RCC 7860 (cell line): Measurements from ENCODE around the gene ZNF367.
A peak's percentile ranks its signal among the peaks of the same experiment; 100 is the strongest.
"Not testable (repeated sequence)": the region's sequence is repeated elsewhere in the genome, so short reads cannot be mapped to it uniquely, and the experiment has no call there.

Source experiments
- DNase-seq: peaks from one replicate; pipeline ENCODE4 v3.0.0-alpha.2; 2015; ENCODE audit warnings: low spot score
- FAIRE-seq: peaks from 2 replicates; lab custom pipeline; 2012; peaks lifted over from hg19 to GRCh38; lab: Jason Lieb, UNC

ZNF367 gene

DNA sequence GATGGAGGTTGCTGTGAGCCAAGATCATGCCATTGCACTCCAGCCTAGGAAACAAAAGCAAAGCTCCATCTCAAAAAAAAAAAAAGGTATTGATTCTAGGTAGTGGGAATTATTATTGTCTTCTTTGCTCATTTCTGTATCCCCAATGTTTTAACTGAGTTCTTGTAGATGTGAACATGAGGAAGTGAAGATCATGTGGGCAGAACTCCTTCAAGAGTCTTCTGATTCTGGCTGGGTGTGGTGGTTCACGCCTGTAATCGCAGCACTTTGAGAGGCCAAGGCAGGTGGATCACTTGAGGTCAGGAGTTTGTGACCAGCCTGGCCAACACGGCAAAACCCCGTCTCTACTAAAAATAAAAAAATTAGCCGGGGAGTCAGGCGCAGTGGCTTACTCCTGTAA is 42.7 kb downstream of the ZNF367 start:
- not testable (repeated sequence) for DNase-seq, FAIRE-seq

DNA sequence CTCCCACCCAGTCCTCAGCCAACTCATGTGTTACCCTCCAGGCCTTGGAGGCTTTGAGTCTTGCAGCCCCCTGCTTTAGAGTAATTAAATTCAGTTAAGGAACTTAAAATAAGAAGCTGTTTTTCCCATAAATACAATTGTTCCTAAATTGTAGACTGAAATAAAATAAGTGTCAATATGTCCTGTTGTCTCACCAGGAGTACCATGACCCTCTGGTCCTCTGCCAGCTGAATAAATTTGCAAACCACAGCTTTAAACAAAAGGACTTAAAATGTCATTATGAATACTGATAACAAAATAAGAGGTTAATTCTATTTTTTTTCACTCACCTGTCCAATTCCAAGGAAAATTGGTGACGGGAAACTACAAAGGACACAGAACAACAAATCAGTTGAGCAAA is 50.2 kb downstream of the ZNF367 start:
- FAIRE-seq: no peak
- no peak for DNase-seq

DNA sequence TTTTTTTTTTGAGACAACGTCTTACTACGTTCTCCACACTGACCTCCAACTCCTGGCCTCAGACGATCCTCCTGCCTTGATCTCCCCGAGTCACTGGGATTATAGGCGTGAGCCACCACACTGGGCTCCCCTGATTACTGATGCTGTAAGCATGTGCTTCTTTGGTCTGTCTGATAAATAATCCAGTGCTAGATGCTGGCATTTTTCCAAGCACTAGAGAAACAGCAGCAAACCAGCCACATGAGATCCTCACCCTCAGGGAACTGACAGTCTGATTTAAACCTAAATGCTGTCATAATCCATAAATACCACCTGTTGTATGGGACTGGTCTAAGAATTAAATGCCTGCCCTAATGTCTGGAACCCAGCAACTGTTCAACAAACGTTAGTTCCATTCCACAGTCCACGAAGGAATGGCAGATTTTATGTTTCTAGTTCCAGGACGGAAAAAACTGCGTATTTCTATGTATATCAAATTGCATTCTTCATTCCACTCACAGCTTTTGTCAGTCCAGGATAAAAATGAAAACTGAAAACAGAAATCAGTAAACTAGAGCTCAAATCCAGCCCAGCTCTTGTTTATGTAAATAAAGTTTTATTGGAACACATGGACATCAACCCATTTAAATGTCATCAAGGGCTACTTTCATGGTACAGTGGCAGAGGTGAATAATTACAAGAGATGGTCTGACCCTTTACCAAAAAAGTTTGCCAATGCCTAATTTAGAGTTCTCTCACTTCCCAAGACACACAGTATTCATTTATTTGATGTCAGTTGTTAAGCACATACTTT is 54.8 kb downstream of the ZNF367 start:
- DNase-seq (no peak), FAIRE-seq (no peak)

DNA sequence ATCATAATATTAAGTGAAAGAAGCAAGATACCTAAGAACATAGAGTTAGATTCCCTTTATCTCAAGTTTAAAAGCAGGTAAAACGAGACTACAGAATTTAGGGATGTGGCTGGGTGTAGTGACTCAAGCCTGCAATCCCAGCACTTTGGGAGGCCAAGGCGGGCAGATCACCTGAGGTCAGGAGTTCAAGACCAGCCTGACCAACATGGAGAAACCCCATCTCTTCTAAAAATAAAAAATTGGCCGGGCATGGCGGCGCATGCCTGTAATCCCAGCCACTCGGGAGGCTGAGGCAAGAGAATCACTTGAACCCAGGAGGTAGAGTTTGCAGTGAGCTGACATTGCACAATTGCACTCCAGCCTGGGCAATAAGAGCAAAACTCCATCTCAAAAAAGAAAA is 56.1 kb downstream of the ZNF367 start:
- FAIRE-seq, DNase-seq: not testable (repeated sequence)

DNA sequence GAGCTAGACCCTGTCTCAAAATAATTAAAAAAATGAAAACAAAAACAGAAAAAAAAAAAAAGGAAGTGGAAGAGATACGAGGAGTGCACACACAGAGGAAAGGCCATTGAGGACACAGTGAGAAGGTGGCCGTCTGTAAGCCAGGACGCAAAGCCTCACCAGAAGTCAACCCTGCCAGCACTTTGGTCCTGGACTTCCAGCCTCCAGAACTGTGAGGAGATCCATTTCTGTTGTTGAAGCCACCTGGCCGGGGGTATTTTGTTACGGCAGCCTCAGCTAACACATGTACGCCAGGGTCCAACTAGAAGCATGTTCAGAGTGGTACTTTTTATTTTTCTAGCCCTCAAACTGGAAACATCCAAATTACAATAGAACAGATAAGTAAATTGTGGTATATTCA is 56.5 kb downstream of the ZNF367 start:
- no peak for FAIRE-seq

DNA sequence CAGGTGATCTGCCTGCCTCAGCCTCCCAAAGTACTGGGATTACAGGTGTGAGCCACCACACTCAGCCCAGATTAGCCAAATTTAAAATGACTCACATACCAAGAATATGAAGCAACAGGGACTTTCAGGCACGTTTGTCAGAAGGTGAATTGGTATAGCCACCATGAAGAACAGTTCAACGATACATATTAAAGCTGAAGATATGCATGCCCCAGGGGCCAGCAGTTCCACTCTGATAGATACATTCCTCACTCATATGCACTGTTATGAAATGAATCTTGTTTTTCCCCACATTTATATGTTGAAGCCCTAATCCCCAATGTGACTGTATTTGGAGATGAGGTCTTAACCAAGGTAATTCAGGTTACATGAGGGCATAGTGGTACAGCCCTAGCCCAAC is 57.2 kb downstream of the ZNF367 start:
- DNase-seq (no peak), FAIRE-seq (no peak)

More for the DNA sequence above, 56.5 kb downstream of the ZNF367 start:
- no peak for DNase-seq

DNA sequence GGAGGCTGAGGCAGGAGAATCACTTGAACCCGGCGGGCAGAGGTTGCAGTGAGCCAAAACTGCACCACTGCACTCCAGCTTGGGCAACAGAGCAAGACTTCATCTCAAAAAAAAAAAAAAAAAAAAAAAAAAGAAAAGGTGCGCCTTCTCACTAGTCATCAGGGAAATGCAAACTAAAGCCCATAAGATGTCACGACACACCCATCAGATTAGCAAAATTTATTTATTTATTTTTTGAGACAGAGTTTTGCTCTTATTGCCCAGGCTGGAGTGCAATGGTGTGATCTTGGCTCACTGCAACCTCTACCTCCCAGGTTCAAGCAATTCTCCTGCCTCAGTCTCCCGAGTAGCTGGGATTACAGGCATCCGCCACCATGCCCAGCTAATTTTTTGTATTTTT is 57.6 kb downstream of the ZNF367 start:
- FAIRE-seq, DNase-seq: not testable (repeated sequence)

DNA sequence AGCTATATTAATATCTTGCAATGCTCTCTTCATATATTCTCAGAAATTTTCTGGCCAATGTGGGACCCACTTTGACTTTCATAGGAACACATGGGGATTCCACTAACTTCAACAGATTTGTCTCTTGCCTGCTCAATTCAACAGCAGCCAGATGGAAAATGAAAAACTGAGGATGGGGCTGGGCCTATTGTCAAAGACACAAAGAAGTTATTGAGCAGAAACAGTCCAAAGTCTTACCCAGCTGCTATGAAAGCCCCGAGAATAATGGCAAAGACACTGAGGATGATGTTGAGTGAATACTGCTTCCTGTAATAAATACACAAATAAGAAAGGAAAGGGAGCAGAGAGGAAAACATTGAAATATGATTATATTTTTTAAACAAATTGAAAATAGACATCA is 67.3 kb downstream of the ZNF367 start:
- DNase-seq (no peak), FAIRE-seq (no peak)

DNA sequence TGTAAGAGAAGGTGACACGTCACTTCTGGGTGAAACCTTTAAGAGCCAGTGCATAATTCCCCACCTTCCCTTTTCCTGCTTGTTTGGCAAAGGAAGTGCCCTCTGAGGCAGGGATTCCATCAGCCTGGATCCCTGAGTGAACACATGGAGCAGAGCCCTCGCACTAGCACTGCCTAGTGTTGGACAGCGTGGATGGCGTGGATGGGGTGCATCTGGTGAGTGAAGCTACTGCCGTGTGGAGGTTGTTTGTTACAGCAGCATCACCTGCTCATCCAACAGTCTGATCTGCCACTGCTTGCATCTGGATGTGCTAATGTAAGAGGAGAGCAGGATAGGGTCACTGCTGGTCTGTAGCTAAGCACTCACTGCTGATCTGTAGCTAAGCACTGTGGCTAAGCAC is 69.9 kb downstream of the ZNF367 start:
- DNase-seq: no peak
- no peak for FAIRE-seq

DNA sequence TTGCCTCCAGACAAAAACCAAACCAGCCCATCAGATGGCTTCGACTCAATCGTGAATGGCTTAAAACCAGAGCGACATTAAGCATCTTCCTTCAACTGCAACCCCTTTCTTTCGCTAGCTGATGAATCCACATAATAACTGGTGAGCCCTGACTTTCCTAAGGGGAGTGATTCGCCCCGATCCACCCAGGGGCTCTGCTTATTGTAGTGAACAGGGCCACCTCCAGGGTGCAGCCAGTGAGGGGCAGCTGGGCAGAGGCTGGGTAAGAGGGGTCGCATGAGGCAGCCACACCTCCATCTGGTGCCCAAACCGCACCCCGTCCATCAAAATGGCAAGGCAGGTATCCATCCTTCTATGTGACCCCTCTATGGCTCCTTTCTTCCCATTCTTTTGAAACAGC is 72.6 kb downstream of the ZNF367 start:
- FAIRE-seq (no peak), DNase-seq (no peak)

DNA sequence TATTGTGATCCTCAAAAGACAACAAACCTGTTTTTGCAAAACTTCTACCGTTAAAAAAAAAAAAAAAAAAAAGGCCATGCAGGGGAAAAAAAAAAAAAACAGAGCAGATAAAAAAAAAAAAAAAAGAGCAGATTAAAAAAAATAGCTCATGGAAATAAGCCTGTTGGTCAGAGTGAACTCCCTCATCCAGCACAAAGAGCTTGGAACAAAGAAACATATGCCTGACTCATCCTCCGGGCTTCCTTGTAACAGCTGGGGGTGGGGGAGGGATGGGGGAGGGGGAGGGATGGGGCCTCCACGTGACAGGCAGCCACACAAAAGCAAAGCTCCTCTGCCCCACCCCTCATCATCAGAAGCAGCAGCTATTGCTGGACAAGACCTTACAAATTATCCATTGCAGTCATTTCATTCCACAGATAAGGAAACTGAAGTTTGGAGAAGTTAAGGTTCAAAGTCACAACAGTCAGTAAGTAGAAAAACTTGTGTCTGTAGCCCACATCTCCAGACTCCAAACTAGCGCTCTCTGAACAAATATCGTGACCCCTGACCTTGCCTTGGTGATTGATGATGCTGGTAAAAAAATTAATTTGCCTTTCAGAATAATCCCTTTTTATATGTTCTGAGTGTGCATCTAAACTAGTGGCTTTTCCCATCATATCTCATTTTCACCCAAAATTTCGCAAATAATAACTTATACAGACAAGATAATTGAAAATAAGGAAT is 73.6 kb downstream of the ZNF367 start:
- peak; percentile 90 for DNase-seq
- peak; percentile 72 for FAIRE-seq

DNA sequence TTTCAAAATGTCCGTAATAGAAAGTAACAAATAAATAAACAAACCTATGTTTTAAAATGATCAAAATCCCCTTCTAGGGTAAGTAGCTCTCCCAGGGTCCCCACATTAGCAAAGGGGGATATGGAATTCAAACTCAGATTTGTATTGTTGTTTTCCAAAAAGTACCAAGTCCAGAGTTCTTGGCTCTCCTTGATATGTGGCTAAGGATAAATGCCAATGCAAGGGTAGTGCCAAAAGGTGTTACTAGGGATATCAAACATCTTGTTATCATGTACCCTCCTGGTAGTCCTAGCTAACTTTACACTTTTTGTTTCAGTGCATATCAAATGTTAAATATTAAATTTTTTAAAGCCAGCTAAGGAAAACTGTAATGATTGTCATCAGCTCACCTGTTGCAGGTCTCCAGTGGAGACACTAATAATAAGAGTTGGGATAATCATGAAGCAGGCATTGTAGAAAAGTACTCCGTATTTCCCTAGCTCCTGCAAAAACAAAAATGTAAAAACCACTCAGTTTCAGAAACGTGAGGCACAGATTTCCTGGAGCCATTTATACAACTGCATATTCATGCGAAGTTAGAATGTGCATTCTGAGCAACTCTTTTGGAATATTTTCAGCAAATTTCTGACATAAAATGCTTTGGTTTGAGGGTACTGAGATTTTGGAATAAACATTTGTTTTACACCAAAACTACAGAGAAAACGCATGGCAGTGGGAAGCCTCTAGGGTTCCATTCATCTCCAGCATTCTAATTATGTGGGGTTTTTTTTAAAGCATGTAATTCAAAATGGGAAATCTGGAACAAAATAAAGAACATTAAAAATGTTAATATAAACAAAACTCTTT is 74.4 kb downstream of the ZNF367 start:
- DNase-seq: no peak
- FAIRE-seq: no peak

DNA sequence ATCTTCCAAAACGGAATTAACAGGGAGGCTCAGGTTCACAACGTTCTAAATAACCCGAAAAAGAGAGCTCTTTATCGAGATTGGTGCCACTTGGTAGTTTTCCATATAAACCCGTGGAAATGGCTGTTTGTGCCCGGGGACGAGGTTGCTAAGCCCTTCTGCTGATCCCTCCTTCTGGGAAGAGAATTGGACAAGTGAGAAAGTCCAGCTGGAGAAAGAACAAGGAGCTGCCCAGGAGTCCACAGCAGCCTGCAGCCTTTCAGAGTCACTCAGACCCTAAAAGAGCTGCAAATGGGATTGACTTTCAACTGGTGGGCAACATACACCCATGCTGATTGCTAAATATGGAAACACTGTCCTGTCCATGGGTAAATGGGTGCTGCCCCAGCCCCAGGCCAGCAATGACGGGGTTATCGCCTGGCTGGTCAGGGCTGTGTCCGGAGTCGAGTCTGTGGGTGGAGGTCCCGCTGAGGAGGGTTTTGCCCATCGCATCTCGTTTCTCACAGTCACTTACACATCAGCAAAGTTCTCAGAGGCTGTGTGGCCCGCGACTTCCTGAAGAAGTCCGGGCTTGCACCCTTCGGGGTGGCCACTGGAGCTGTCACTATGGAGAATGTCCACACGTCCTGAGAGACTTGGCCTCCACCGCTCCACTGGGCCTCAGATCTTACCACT is 75.5 kb downstream of the ZNF367 start:
- DNase-seq: no peak
- no peak for FAIRE-seq

DNA sequence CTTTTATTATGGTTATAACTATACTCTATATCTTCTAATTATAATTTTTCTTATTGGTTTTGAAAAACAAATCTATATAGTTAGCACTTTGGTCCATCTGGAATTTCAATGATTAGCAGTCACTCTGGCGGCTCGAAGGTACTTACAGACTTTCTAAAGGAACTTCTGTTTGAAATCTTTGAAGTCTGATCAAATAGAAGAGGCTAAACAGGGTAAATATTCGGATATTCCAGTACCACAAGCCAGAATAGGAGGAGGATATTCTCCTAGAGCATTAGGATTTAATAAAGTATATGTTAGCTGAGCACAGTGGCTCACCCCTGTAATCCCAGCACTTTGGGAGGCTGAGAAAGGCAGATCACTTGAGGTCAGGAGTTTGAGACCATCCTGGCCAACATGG is 77.5 kb downstream of the ZNF367 start:
- FAIRE-seq: peak; percentile 2
- DNase-seq: no peak

DNA sequence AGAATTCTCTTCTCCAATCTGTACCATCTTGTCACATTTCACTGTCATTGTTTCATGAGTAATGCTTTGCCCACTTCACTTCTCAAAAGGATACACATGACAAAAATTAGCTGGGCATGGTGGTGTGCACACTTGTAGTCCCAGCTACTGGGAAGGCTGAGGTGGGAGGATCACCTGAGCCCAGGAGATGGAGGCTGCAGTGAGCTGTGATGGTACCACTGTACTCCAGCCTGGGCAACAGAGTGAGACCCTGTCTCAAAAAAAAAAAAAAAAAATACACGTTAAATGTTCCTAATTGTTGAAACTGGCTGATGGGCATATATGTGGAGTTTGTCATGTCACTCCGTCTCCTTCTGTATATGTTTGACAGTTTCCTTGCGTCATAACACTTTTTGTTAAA is 79.9 kb downstream of the ZNF367 start:
- DNase-seq (no peak), FAIRE-seq (no peak)
